HepG2 (cell line): ENCODE measurements around the gene SERINC5. TPM values are rescaled to one million over a fixed set of nuclear protein-coding genes. Genes with fewer than 3 reads are reported as not detected.

Source experiments
- ATAC-seq: fragments of 200-7000 bp; cut with Tn5 transposase; 3 replicates; pipeline ENCODE4 v1.9.1; 2020; ENCODE audit warnings: mild to moderate bottlenecking, moderate library complexity
- BruUV-seq: library from RNA; stranded (reverse); fragments of 400-500 nt; replicated peaks from 2 replicates; lab custom pipeline; 2021; lab: Mats Ljungman, UMichigan
- CTCF ChIA-PET: fragments of 300-600 bp; formaldehyde crosslinking; extraction: SDS; loops from one replicate; lab custom pipeline; 2021; ENCODE audit warnings: low total read pairs, inconsistent platforms, low intra/inter-chr PET ratio; lab: Yijun Ruan, JAX
- POLR2A ChIA-PET: fragments of 350-600 bp; sonication (Branson Sonifier 250); formaldehyde crosslinking; loops from one replicate; lab custom pipeline; 2020; ENCODE audit warnings: antibody characterized with exemption, inconsistent platforms; lab: Yijun Ruan, JAX
- DNase-seq: peaks from one replicate; pipeline ENCODE4 v3.0.0-alpha.2; 2015; ENCODE audit warnings: low spot score
- FAIRE-seq: peaks from 3 replicates; lab custom pipeline; 2011; peaks lifted over from hg19 to GRCh38; lab: Jason Lieb, UNC
- H2AFZ ChIP-seq: one replicate; pipeline ENCODE4 v1.6.1; 2011; ENCODE audit warnings: low read length, inconsistent platforms
- H3K27ac ChIP-seq: fragments of 300-600 bp; 3 replicates; pipeline ENCODE4 v1.8.0; 2011; ENCODE audit warnings: mixed run types, mild to moderate bottlenecking, mixed read lengths, low read length, inconsistent platforms; ENCODE audit not compliant: insufficient read depth; ENCODE audit errors: extremely low read length
- H3K27me3 ChIP-seq, 2 experiments: fragments of 200-600 bp in 1 of 2; 2 replicates in 1 of 2; 3 replicates in 1 of 2; pipeline versions ENCODE4 v1.6.0 to v1.8.0; 2011; ENCODE audit warnings: low read length in 2 of 2, mild to moderate bottlenecking in 2 of 2, moderate library complexity in 2 of 2, inconsistent platforms in 1 of 2; ENCODE audit not compliant: insufficient read depth in 2 of 2, control insufficient read depth in 1 of 2
- H3K36me3 ChIP-seq, 2 experiments: fragments of 200-600 bp in 1 of 2; replicated peaks in 1 of 2; 2 replicates in 1 of 2; 3 replicates in 1 of 2; pipeline versions ENCODE4 v1.5.1 to v1.8.0; 2011; ENCODE audit warnings: low read length in 2 of 2, inconsistent platforms in 1 of 2; ENCODE audit not compliant: insufficient read depth in 2 of 2, control insufficient read depth in 1 of 2
- H3K4me1 ChIP-seq: 2 replicates; pipeline ENCODE4 v1.5.1; 2012; ENCODE audit warnings: low read length, inconsistent platforms; ENCODE audit not compliant: insufficient read depth
- H3K4me2 ChIP-seq: 2 replicates; pipeline ENCODE4 v1.6.0; 2011; ENCODE audit warnings: low read depth, low read length, inconsistent platforms
- H3K4me3 ChIP-seq, 3 experiments: fragments of 200-600 bp in 1 of 3; sonication (generic), shearing (Covaris generic) in 1 of 3; replicated peaks in 1 of 3; 2 replicates each; pipeline ENCODE4 v1.5.1; 2011 to 2016; ENCODE audit warnings: low read length in 3 of 3, inconsistent platforms in 2 of 3, low read depth in 2 of 3, mild to moderate bottlenecking in 2 of 3, control low read depth in 1 of 3, mixed read lengths in 1 of 3; ENCODE audit not compliant: insufficient read depth in 1 of 3
- H3K79me2 ChIP-seq: one replicate; pipeline ENCODE4 v1.6.1; 2011; ENCODE audit warnings: low read length, inconsistent platforms; ENCODE audit not compliant: insufficient read depth
- H3K9ac ChIP-seq: 2 replicates; pipeline ENCODE4 v1.6.0; 2011; ENCODE audit warnings: mild to moderate bottlenecking, low read depth, low read length, inconsistent platforms; ENCODE audit not compliant: insufficient read depth
- H3K9me3 ChIP-seq: 2 replicates; pipeline ENCODE4 v1.5.1; 2012; ENCODE audit warnings: mild to moderate bottlenecking, low read length
- H4K20me1 ChIP-seq: 2 replicates; pipeline ENCODE4 v1.6.0; 2011; ENCODE audit warnings: inconsistent platforms, mild to moderate bottlenecking, low read length, moderate library complexity; ENCODE audit not compliant: insufficient read depth
- ASH2L ChIP-seq: fragments of 300-600, 200-600 bp; sonication (generic); IDR thresholded peaks from 2 replicates; pipeline ENCODE4 v1.7.0; 2017; ENCODE audit warnings: low read depth, mild to moderate bottlenecking, moderate library complexity, mixed read lengths, low read length; ENCODE audit not compliant: insufficient read length
- CEBPG ChIP-seq: IDR thresholded peaks from 2 replicates; pipeline ENCODE4 v1.6.1; 2016
- E2F1 ChIP-seq: sonication (generic); formaldehyde crosslinking; IDR thresholded peaks from 2 replicates; pipeline ENCODE4 v1.5.0; 2020; ENCODE audit warnings: missing genetic modification reagents
- KAT8 ChIP-seq: IDR thresholded peaks from 2 replicates; pipeline ENCODE4 v1.6.1; 2016; ENCODE audit warnings: missing genetic modification reagents, missing compliant biosample characterization
- RNF219 ChIP-seq: sonication (generic); formaldehyde crosslinking; IDR thresholded peaks from 2 replicates; pipeline ENCODE4 v1.5.0; 2020; ENCODE audit warnings: mild to moderate bottlenecking, missing genetic modification reagents
- ZMYM2 ChIP-seq: sonication (generic); formaldehyde crosslinking; IDR thresholded peaks from 2 replicates; pipeline ENCODE4 v1.8.0; 2022; ENCODE audit warnings: mild to moderate bottlenecking, missing genetic modification reagents
- WGBS: methylation state at CpG from one replicate; pipeline ENCODE4 v1.1.6; 2017; ENCODE audit warnings: low lambda C conversion rate; 5-methylcytosine and 5-hydroxymethylcytosine counted together
- in situ Hi-C: cut with HindIII; loops from 2 replicates; pipeline ENCODE4 v1.10.0; 2017; ENCODE audit warnings: low pct_unique_long_range_greater_than_20kb; ENCODE audit not compliant: extremely low pct_ligation_motif_present
- intact Hi-C: fragments of 100-400 bp; cut with micrococcal nuclease; formaldehyde crosslinking; loops from one replicate; pipeline ENCODE4 v1.10.0; 2022; ENCODE audit not compliant: unreplicated experiment
- polyA plus RNA-seq, 8 experiments: library from polyadenylated mRNA; depleted of rRNA in 3 of 8; stranded (reverse) in 7 of 8; unstranded in 1 of 8; fragments of >200 nt; fragmentation: Illumina TruSeq in 4 of 8; extraction: Trizol in 4 of 8; gene quantifications; 2 replicates each; pipeline versions ENCODE4 v1.2.1 to v1.2.3, GENCODE V29; 2011 to 2016; ENCODE audit warnings: low read depth in 4 of 8, missing spikeins in 1 of 8, mixed read lengths in 1 of 8; ENCODE audit not compliant: insufficient read depth in 1 of 8
- total RNA-seq, 5 experiments: library from RNA; depleted of rRNA; stranded (reverse); fragments of >200 nt; fragmentation: Illumina TruSeq; extraction: Trizol; gene quantifications; 2 replicates each; pipeline ENCODE4 v1.2.3, GENCODE V29; 2016; ENCODE audit warnings: low read depth in 1 of 5

SERINC5 gene
- total and polyA plus RNA-seq, 2 of the 13 experiments (the other 11 are each of a cell fraction or from before 2014, with no cell fraction given) = 17.3 to 22.8 TPM

- Histone ChIP-seq H3K27me3 (no peaks in the 10 kb centered on the region; a peak in 1 of 5 replicates), H3K36me3 (no peaks in the 10 kb centered on the region; a peak in 1 of 5 replicates), H4K20me1 (peaks cover 4% of the 10 kb centered on the region), H3K4me2 (peak overlapping the region; percentile 82)
- POLR2A ChIA-PET = interaction anchor here (0.8 to 3.2 kb wide), 4 partner anchors 21 to 158 kb away, joined by 3 to 13 read pairs (median 8); no protein-coding TSS in a partner anchor
- in situ Hi-C loops = no loop called here
- no TSS peak for BruUV-seq
- TF ChIP-seq CEBPG (CRISPR knock-in tag) = peak; percentile 21; the same call in 1 of the 2 replicates
- no peak for TF ChIP-seq RNF219 (CRISPR knock-in tag)
- no peak for TF ChIP-seq ASH2L
- TF ChIP-seq ZMYM2 (CRISPR knock-in tag) = peak; percentile 37; the same call in 1 of the 2 replicates
- no peak for TF ChIP-seq E2F1 (CRISPR knock-in tag)
- TF ChIP-seq KAT8 = 0 out of 2 replicates have a peak, but pooled peaks have one; percentile 14
- TF ChIP-seq, all 625 proteins: peak for 3
- intact Hi-C loops = no loop called here
- Histone ChIP-seq H3K9ac (peak overlapping the region; percentile 32; the same call in 1 of the 2 replicates), H3K4me3 (peak overlapping the region in 1 of 3 experiments; percentile 82; a peak in 1 of 6 replicates), H3K4me1 (peaks cover 75% of the 10 kb centered on the region), H3K9me3 (no peaks in the 10 kb centered on the region), H2AFZ (no peak overlapping the region), H3K27ac (peak overlapping the region; percentile 61), H3K79me2 (peaks cover 86% of the 10 kb centered on the region)
- ATAC-seq (no peak), FAIRE-seq (no peak), DNase-seq (no peak)
- WGBS = 80% methylated on average over 8 of the region's 8 CpGs
- CTCF ChIA-PET = no interaction called here
These were observed 4.2 kb downstream of the SERINC5 start for GRCh38 chr5:80251636-80252035.
